ENCODE data around the gene SART3. TPM values are rescaled to one million over a fixed set of nuclear protein-coding genes. Genes with fewer than 3 reads are reported as not detected.

Gene SART3
- total and polyA plus RNA-seq, 2 of the 8 experiments (the other 6 are each of a cell fraction or from before 2014, with no cell fraction given), result 16.0 to 103 TPM

- Histone ChIP-seq H3K23ac (ENCODE audit: insufficient read length) (no peak overlapping the region), H2AK5ac (ENCODE audit: low read depth, low read length) (no peak overlapping the region), H4K8ac (ENCODE audit: extremely low read depth, insufficient read depth, low read length) (no peak overlapping the region), H4K91ac (replicated peaks; ENCODE audit: insufficient read length, low read length) (no peak overlapping the region), H4K5ac (ENCODE audit: insufficient read length, low read depth, low read length) (no peak overlapping the region), H3K36me3 (ENCODE audit: control insufficient read depth in 2 of 4, insufficient read depth in 4 of 4, low read length in 3 of 4) (no peaks in the 10 kb centered on the region), H3K18ac (ENCODE audit: extremely low read depth, low read length) (no peak overlapping the region), H3K9ac (replicated peaks in 1 of 4; ENCODE audit: extremely low read depth in 1 of 4, low read depth in 3 of 4, low read length in 3 of 4) (no peak overlapping the region), H4K20me1 (replicated peaks in 1 of 2; ENCODE audit: control insufficient read depth in 1 of 2, insufficient read depth in 2 of 2, low read length in 2 of 2) (peaks cover 0 to 6% of the 10 kb centered on the region in 2 experiments), H2BK20ac (ENCODE audit: low read length) (no peak overlapping the region), H3K79me2 (ENCODE audit: control insufficient read depth in 1 of 2, insufficient read depth in 2 of 2, low read length in 2 of 2) (no peaks in the 10 kb centered on the region), H3K4ac (replicated peaks; ENCODE audit: insufficient read length, low read depth, low read length) (no peak overlapping the region), H3K9me3 (ENCODE audit: insufficient read depth in 2 of 2, low read depth in 1 of 2, low read length in 1 of 2) (peaks cover 0 to 3% of the 10 kb centered on the region in 2 experiments; a peak in 1 of 4 replicates), H3K23me2 (ENCODE audit: low read depth, low read length) (peaks cover 14% of the 10 kb centered on the region; the same call in 1 of the 2 replicates), H2BK5ac (ENCODE audit: low read depth, low read length) (no peak overlapping the region), H3K4me2 (ENCODE audit: insufficient read depth in 1 of 2, low read depth in 2 of 2, low read length in 2 of 2) (no peak overlapping the region), H3K27me3 (replicated peaks in 1 of 4; ENCODE audit: control insufficient read depth in 3 of 4, extremely low read depth in 1 of 4, insufficient read depth in 3 of 4, low read length in 3 of 4) (no peaks in the 10 kb centered on the region), H2BK15ac (ENCODE audit: low read length) (no peak overlapping the region), H2BK12ac (ENCODE audit: low read depth, low read length) (no peak overlapping the region), H3K14ac (ENCODE audit: insufficient read length) (no peak overlapping the region), H3K27ac (ENCODE audit: low read depth, low read length) (no peak overlapping the region), H3K4me3 (ENCODE audit: extremely low read depth in 1 of 4, insufficient read depth in 2 of 4, low read depth in 3 of 4, low read length in 4 of 4) (no peak overlapping the region), H3K79me1 (ENCODE audit: low read depth, low read length) (no peaks in the 10 kb centered on the region), H2AFZ (ENCODE audit: low read length) (no peak overlapping the region), H2BK120ac (replicated peaks; ENCODE audit: low read depth, low read length) (no peak overlapping the region), H3K4me1 (replicated peaks in 1 of 4; ENCODE audit: control insufficient read depth in 3 of 4, insufficient read depth in 4 of 4, low read length in 3 of 4) (no peaks in the 10 kb centered on the region), H3K56ac (replicated peaks; ENCODE audit: insufficient read length, low read depth, low read length) (no peak overlapping the region)
- 78% methylated on average over 2 of the region's 2 CpGs; no CpG with 5 or more reads in 1 of the 2 experiments for WGBS, 2 experiments (ENCODE audit: extremely low coverage in 1 of 2, insufficient coverage in 1 of 2, insufficient read length in 1 of 2, insufficient replicate concordance in 2 of 2, low coverage in 1 of 2, low lambda C conversion rate in 2 of 2, missing lambda C conversion rate in 1 of 2)
- DNase-seq (ENCODE audit: low read depth in 1 of 2, low spot score in 2 of 2) (no peak), FAIRE-seq (no peak)
- POLR2A ChIA-PET (ENCODE audit: partially characterized antibody), result no interaction called here
- CTCF ChIA-PET (ENCODE audit: partially characterized antibody), result interaction anchor here (0.6 to 24.3 kb wide), 6 partner anchors 10 to 86 kb away, joined by 3 to 523 read pairs (median 4); no protein-coding TSS in a partner anchor
- TF ChIP-seq PHF8 (conservative IDR thresholded peaks at IDR 0.05; ENCODE audit: low read depth, low read length) (no peak), RAD21 (IDR thresholded peaks at IDR 0.05 in 1 of 2, conservative IDR thresholded peaks at IDR 0.05 in 1 of 2; ENCODE audit: low read depth in 2 of 2, low read length in 2 of 2) (no peak), RBBP5 (IDR thresholded peaks at IDR 0.05; ENCODE audit: borderline replicate concordance, low read depth, low read length) (no peak), POLR2AphosphoS5 (IDR thresholded peaks at IDR 0.05; ENCODE audit: low read depth, low read length) (no peak), ATF2 (IDR thresholded peaks at IDR 0.05; ENCODE audit: low read length) (no peak), CBX5 (IDR thresholded peaks at IDR 0.05; ENCODE audit: low read depth, low read length) (no peak), ATF3 (IDR thresholded peaks at IDR 0.05; ENCODE audit: insufficient read depth, low read depth, low read length) (no peak), SP4 (IDR thresholded peaks at IDR 0.05; ENCODE audit: low read length) (no peak), RFX5 (IDR thresholded peaks at IDR 0.05; ENCODE audit: borderline replicate concordance, low read depth, low read length) (no peak), SRF (IDR thresholded peaks at IDR 0.05; ENCODE audit: low read depth, low read length) (no peak)
These were observed 17.3 kb upstream of the SART3 start for GRCh38 chr12:108578264-108578663.

All from H1 (cell line).